CD14-positive monocyte (primary cell): ENCODE results near the gene ANKRD9. TPM values are rescaled to one million over a fixed set of nuclear protein-coding genes. Genes with fewer than 3 reads are reported as not detected.

Source experiments
- DNase-seq, 3 donors: peaks; one replicate each; pipeline ENCODE4 v3.0.0-alpha.2; 2011 to 2022
- H2AFZ ChIP-seq: 2 replicates; pipeline ENCODE4 v1.6.0; 2012; ENCODE audit warnings: mild to moderate bottlenecking, low read depth, low read length, inconsistent platforms; ENCODE audit not compliant: insufficient read depth, poor library complexity, severe bottlenecking
- H3K27ac ChIP-seq, 2 donors: 1 replicate in 1 of 2; 2 replicates in 1 of 2; pipeline ENCODE4 v1.5.1; 2012 to 2013; ENCODE audit warnings: low read length in 2 of 2, control low read depth in 1 of 2, inconsistent platforms in 1 of 2, low read depth in 1 of 2, mild to moderate bottlenecking in 1 of 2
- H3K27me3 ChIP-seq, 2 donors: one replicate each; pipeline versions ENCODE4 v1.6.0 to v1.6.1; 2011 to 2013; ENCODE audit warnings: low read length in 2 of 2; ENCODE audit not compliant: control insufficient read depth in 2 of 2, insufficient read depth in 2 of 2
- H3K36me3 ChIP-seq, 2 donors: replicated peaks in 1 of 2; 1 replicate in 1 of 2; 2 replicates in 1 of 2; pipeline versions ENCODE4 v1.5.1 to v1.6.1; 2012 to 2013; ENCODE audit warnings: low read length in 2 of 2, control low read depth in 1 of 2, inconsistent platforms in 1 of 2, mild to moderate bottlenecking in 1 of 2; ENCODE audit not compliant: insufficient read depth in 2 of 2, control insufficient read depth in 1 of 2
- H3K4me1 ChIP-seq, 2 donors: 1 replicate in 1 of 2; 2 replicates in 1 of 2; pipeline versions ENCODE4 v1.5.1 to v1.6.1; 2012 to 2013; ENCODE audit warnings: low read length in 2 of 2, control low read depth in 1 of 2, inconsistent platforms in 1 of 2, mild to moderate bottlenecking in 1 of 2, moderate library complexity in 1 of 2; ENCODE audit not compliant: insufficient read depth in 2 of 2, control insufficient read depth in 1 of 2
- H3K4me2 ChIP-seq: replicated peaks from 2 replicates; pipeline ENCODE3; 2012; ENCODE audit warnings: low read length, moderate library complexity, mild to moderate bottlenecking; ENCODE audit not compliant: poor library complexity, severe bottlenecking; ENCODE audit errors: extremely low read depth
- H3K4me3 ChIP-seq, 3 experiments: fragments of 200-600 bp in 1 of 3; sonication (generic) in 1 of 3; replicated peaks in 1 of 3; 1 replicate in 2 of 3; 2 replicates in 1 of 3; pipeline ENCODE4 v1.5.1; 2011 to 2013; ENCODE audit warnings: low read length in 3 of 3, mild to moderate bottlenecking in 3 of 3, control low read depth in 2 of 3, low read depth in 2 of 3, inconsistent platforms in 1 of 3, moderate library complexity in 1 of 3
- H3K79me2 ChIP-seq: 2 replicates; pipeline ENCODE4 v1.6.0; 2012; ENCODE audit warnings: mild to moderate bottlenecking, control low read depth, inconsistent platforms, low read length, moderate library complexity; ENCODE audit not compliant: insufficient read depth
- H3K9ac ChIP-seq: 2 replicates; pipeline ENCODE4 v1.6.0; 2017; ENCODE audit warnings: low read length, mild to moderate bottlenecking; ENCODE audit not compliant: insufficient read depth, poor library complexity, severe bottlenecking
- H3K9me3 ChIP-seq, 2 donors: replicated peaks in 1 of 2; 1 replicate in 1 of 2; 2 replicates in 1 of 2; pipeline versions ENCODE4 v1.5.1 to v1.6.1; 2012 to 2013; ENCODE audit warnings: low read length in 2 of 2, control low read depth in 1 of 2; ENCODE audit not compliant: control insufficient read depth in 1 of 2, insufficient read depth in 1 of 2
- H4K20me1 ChIP-seq: 2 replicates; pipeline ENCODE4 v1.6.0; 2012; ENCODE audit warnings: mild to moderate bottlenecking, low read length, control low read depth, moderate library complexity; ENCODE audit not compliant: insufficient read depth
- H3K27ac Mint-ChIP-seq, 7 donors: one replicate each; pipeline ENCODE4 v1.8.0; 2020; ENCODE audit warnings: mild to moderate bottlenecking in 7 of 7, mixed read lengths in 7 of 7, moderate library complexity in 6 of 7, inconsistent platforms in 2 of 7
- H3K27me3 Mint-ChIP-seq, 3 donors: one replicate each; pipeline ENCODE4 v1.8.0; 2021 to 2022; ENCODE audit warnings: low read depth in 3 of 3, mild to moderate bottlenecking in 3 of 3, mixed read lengths in 3 of 3, moderate library complexity in 3 of 3, inconsistent platforms in 1 of 3
- H3K36me3 Mint-ChIP-seq, 2 donors: one replicate each; pipeline ENCODE4 v1.8.0; 2020; ENCODE audit warnings: mixed read lengths in 2 of 2, inconsistent platforms in 1 of 2, mild to moderate bottlenecking in 1 of 2
- H3K4me1 Mint-ChIP-seq: one replicate; pipeline ENCODE4 v1.8.0; 2020; ENCODE audit warnings: mild to moderate bottlenecking, mixed read lengths
- H3K4me3 Mint-ChIP-seq, 2 donors: one replicate each; pipeline ENCODE4 v1.8.0; 2020; ENCODE audit warnings: mild to moderate bottlenecking in 2 of 2, mixed read lengths in 2 of 2, moderate library complexity in 1 of 2
- H3K9me3 Mint-ChIP-seq, 7 donors: one replicate each; pipeline ENCODE4 v1.8.0; 2020 to 2022; ENCODE audit warnings: mixed read lengths in 7 of 7, mild to moderate bottlenecking in 6 of 7, moderate library complexity in 6 of 7, inconsistent platforms in 2 of 7
- CTCF ChIP-seq: fragments of 200-600 bp; IDR thresholded peaks from one replicate; pipeline ENCODE4 v1.8.0; 2022; ENCODE audit warnings: antibody characterized with exemption, mild to moderate bottlenecking
- WGBS: methylation state at CpG from one replicate; pipeline ENCODE4 v1.1.5; 2013; ENCODE audit warnings: missing lambda C conversion rate; ENCODE audit not compliant: insufficient coverage; 5-methylcytosine and 5-hydroxymethylcytosine counted together
- intact Hi-C, 2 donors: fragments of 100-400 bp; cut with micrococcal nuclease; formaldehyde crosslinking; loops; one replicate each; pipeline versions ENCODE4 v1.15.0 to v1.15.1; 2023
- polyA plus RNA-seq, 3 donors: library from polyadenylated mRNA; depleted of rRNA in 1 of 3; unstranded in 2 of 3; stranded (reverse) in 1 of 3; fragments of 300-500 nt in 2 of 3; fragments of >200 nt in 1 of 3; fragmentation: Illumina TruSeq in 2 of 3; gene quantifications; 1 replicate in 2 of 3; 2 replicates in 1 of 3; pipeline ENCODE4 v1.2.3, GENCODE V29; 2012 to 2021

Gene ANKRD9
- polyA plus RNA-seq, 3 donors = 0.43 to 10.8 (median 0.83) TPM

DNA sequence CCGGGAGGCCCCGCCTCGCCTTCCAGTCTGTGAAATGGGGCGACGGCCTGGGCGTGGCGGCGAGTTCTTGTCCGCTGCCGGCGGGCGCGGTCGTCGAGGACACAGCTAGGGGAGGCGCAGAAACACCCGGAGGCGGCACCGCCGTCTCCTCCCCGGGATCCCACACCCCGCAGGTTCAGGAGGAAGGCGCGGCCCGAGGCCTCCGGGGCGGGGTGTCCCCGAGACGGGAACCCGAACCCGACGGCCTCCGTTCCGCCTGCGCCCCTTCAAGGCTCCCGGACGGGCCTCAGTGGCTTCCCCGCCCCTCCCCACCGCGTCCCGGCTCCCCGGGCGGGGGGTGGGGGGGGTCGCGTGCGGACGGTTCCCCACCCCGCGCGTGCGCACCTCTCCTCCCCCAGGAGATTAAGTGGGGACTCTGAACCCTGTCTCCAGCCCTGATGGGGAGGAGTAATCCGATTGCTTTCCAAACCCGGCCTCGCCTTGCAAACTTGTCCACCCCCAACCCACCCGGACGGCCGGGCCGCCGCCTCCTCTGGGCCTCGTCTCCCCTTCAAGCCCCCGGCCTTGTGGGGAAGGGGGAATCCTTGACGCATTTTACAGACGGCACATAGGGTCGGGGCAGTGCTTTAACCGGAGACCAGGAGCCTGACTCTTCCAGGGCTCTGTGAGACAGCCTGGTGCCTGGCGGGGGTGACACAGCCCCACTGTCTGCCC is 35.3 kb upstream of the ANKRD9 start:
- peak in 1 of 3 donors; percentile 27 for DNase-seq
- Histone ChIP-seq H3K27me3 (peaks cover 16 to 42% of the 10 kb centered on the region in 2 donors), H3K9me3 (peaks cover 0 to 5% of the 10 kb centered on the region in 2 donors), H3K4me1 (peaks cover 15 to 24% of the 10 kb centered on the region in 2 donors), H3K4me3 (peak overlapping the region in 1 of 3 experiments; percentile 47), H3K79me2 (no peaks in the 10 kb centered on the region), H3K36me3 (no peaks in the 10 kb centered on the region), H3K27ac (no peak overlapping the region), H2AFZ (peak overlapping the region; percentile 69), H4K20me1 (no peaks in the 10 kb centered on the region), H3K4me2 (peak overlapping the region; percentile 51), H3K9ac (peak overlapping the region; percentile 25)
- no peak for TF ChIP-seq CTCF
- Mint-ChIP-seq H3K4me1 (peaks cover 20% of the 10 kb centered on the region), H3K27ac (no peak overlapping the region), H3K9me3 (peaks cover 0 to 9% (median 4%) of the 10 kb centered on the region in 7 donors), H3K27me3 (peaks cover 50 to 73% (median 51%) of the 10 kb centered on the region in 3 donors), H3K36me3 (peaks cover 7% of the 10 kb centered on the region in 2 donors), H3K4me3 (peak overlapping the region; percentile 49 to 80)
- intact Hi-C loops = no loop called here
- WGBS = 7% methylated on average over 36 of the region's 66 CpGs

DNA sequence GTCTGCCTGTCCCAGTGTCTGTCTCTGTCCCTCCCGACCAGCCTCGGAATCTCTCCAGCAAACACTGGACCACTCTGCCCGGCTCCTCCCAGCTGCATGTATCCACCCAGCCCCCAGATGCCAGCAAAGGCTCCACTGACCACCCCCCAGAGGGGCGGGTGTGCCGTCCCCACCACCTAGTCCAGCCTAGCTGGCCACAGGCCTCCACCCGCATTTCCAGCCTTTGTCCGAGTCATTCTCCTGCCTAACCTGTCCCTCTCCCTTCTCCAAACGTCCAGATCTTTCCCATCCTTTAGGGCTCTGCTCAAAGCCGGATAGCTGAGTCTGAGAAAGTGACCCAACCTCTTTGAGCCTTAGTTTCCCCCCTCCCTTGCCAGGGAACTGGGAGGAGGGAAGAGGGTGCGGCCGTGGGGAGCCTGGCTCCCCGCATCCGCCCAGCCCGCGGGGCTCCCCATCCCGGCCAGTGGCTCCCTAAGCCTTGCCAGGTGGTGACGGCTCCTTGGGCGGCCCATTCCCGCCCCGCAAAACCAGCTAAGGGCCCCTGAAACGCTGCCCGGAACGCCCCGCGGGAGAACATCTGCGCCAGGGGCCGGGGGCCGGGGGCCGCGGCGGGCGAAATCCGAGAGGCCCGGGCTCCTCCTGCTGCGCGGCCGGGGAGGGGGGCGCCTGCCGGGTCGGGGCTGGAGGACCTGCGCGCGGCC is 34.6 kb upstream of the ANKRD9 start:
- Histone ChIP-seq H3K4me3 (peak overlapping the region in 1 of 3 experiments; percentile 47), H3K9ac (peak overlapping the region; percentile 25), H3K79me2 (no peaks in the 10 kb centered on the region), H3K27me3 (peaks cover 16 to 42% of the 10 kb centered on the region in 2 donors), H3K36me3 (no peaks in the 10 kb centered on the region), H3K4me1 (peaks cover 15 to 24% of the 10 kb centered on the region in 2 donors), H3K9me3 (peaks cover 0 to 5% of the 10 kb centered on the region in 2 donors), H2AFZ (peak overlapping the region; percentile 69), H4K20me1 (no peaks in the 10 kb centered on the region), H3K27ac (no peak overlapping the region), H3K4me2 (peak overlapping the region; percentile 51)
- H3K4me3 Mint-ChIP-seq = peak overlapping the region in 1 of 2 donors; percentile 76
- H3K9me3 Mint-ChIP-seq = peaks cover 0 to 9% (median 4%) of the 10 kb centered on the region in 7 donors
- no peak for TF ChIP-seq CTCF
- WGBS = 21% methylated on average over 39 of the region's 43 CpGs
- peaks cover 20% of the 10 kb centered on the region for H3K4me1 Mint-ChIP-seq
- H3K27ac Mint-ChIP-seq = no peak overlapping the region
- intact Hi-C loops = no loop called here
- H3K27me3 Mint-ChIP-seq = peaks cover 46 to 69% (median 49%) of the 10 kb centered on the region in 3 donors
- peaks cover 7% of the 10 kb centered on the region in 2 donors for H3K36me3 Mint-ChIP-seq
- no peak for DNase-seq
